A549 treated with ZK216348 at 1 μM for 4 hours (cell line): ENCODE measurements around the gene TBCCD1. TPM values are rescaled to one million over a fixed set of nuclear protein-coding genes. Genes with fewer than 3 reads are reported as not detected.

Experiments used
- total RNA-seq: library from RNA; stranded (reverse); fragments of 200-300 nt; extraction: Qiagen RNA extraction; gene quantifications from 5 replicates; pipeline ENCODE4 v1.2.3, GENCODE V29; 2022; ENCODE audit warnings: low read depth

TBCCD1 gene
- 5.2 to 6.9 TPM (median 6.6 TPM) in 5 replicates for total RNA-seq

GRCh38 chr3:186567072-186567921, at the start of gene TBCCD1:
Gene TBCCD1, minus strand, starts transcription at chr3:186567339. Its CDS starts 3,010 bp downstream, at chr3:186564329.

GRCh38 chr3:186612721-186613636, 45.8 kb upstream of the TBCCD1 start, which contains the start of gene AHSG:
Gene AHSG, plus strand, starts transcription at chr3:186613060. Its CDS starts 82 bp downstream, at chr3:186613142.

GRCh38 chr3:186570096-186570940, 3.2 kb upstream of the TBCCD1 start, which contains the start of gene DNAJB11:
Gene DNAJB11, plus strand, starts transcription at chr3:186570720. Its CDS starts 178 bp downstream, at chr3:186570898.

GRCh38 chr3:186544281-186544680, 22.9 kb downstream of the TBCCD1 start, which contains the start of gene CRYGS:
Gene CRYGS, minus strand, starts transcription at chr3:186544380. Its CDS starts 54 bp downstream, at chr3:186544326.

Other genes with a start within 250 kb of the TBCCD1 start
- gene DGKG, start 205.1 kb downstream of the TBCCD1 start, total RNA-seq = 7.6 to 16.1 TPM (median 9.5 TPM) in 5 replicates
- 0.27 to 0.81 TPM (median 0.43 TPM) in 5 replicates for gene CRYGS, start 23.0 kb downstream of the TBCCD1 start, total RNA-seq
- gene DNAJB11, start 3.4 kb upstream of the TBCCD1 start, total RNA-seq = 51.3 to 59.7 TPM (median 56.3 TPM) in 5 replicates
- 0.18 to 0.29 TPM in 2 of 5 replicates, not detected in the others for gene AHSG, start 45.7 kb upstream of the TBCCD1 start, total RNA-seq
- gene FETUB, start 73.1 kb upstream of the TBCCD1 start, total RNA-seq = 0.14 to 0.34 TPM (median 0.28 TPM) in 3 of 5 replicates, not detected in the others
- gene HRG, start 98.7 kb upstream of the TBCCD1 start, total RNA-seq = not detected in 5 replicates
- gene KNG1, start 150.0 kb upstream of the TBCCD1 start, total RNA-seq = 0.09 TPM in 1 of 5 replicates, not detected in the others
- gene EIF4A2, start 216.2 kb upstream of the TBCCD1 start, total RNA-seq = 124 to 142 TPM (median 141 TPM) in 5 replicates
- 43.9 to 76.3 TPM (median 48.5 TPM) in 5 replicates for gene RFC4, start 239.1 kb upstream of the TBCCD1 start, total RNA-seq